Endothelial cell of umbilical vein (primary cell): ENCODE results near the gene SLC15A3. TPM values are rescaled to one million over a fixed set of nuclear protein-coding genes. Genes with fewer than 3 reads are reported as not detected.

Source experiments
- BruUV-seq: library from RNA; stranded (reverse); fragments of 400-500 nt; replicated peaks from 2 replicates; lab custom pipeline; 2021; lab: Mats Ljungman, UMichigan
- CTCF ChIA-PET: fragments of 300-600, 350-600 bp; sonication (Branson Sonifier 250); formaldehyde crosslinking; loops from one replicate; lab custom pipeline; 2021; ENCODE audit warnings: antibody characterized with exemption, inconsistent platforms; lab: Charles Lee
- POLR2A ChIA-PET: fragments of 300-600, 350-600 bp; sonication (Branson Sonifier 250); formaldehyde crosslinking; loops from one replicate; lab custom pipeline; 2021; ENCODE audit warnings: antibody characterized with exemption, inconsistent platforms; lab: Charles Lee
- DNase-seq: peaks from one replicate; pipeline ENCODE4 v3.0.0-alpha.2; 2011; ENCODE audit warnings: low read depth, low spot score
- FAIRE-seq: peaks from 2 replicates; lab custom pipeline; 2011; peaks lifted over from hg19 to GRCh38; lab: Jason Lieb, UNC
- H2AFZ ChIP-seq: 2 replicates; pipeline ENCODE4 v1.6.0; 2012; ENCODE audit warnings: low read depth, low read length, control low read depth, inconsistent platforms
- H3K27ac ChIP-seq: 2 replicates; pipeline ENCODE4 v1.5.1; 2011; ENCODE audit warnings: low read depth, mild to moderate bottlenecking, control low read depth, low read length, moderate library complexity; ENCODE audit not compliant: insufficient read depth
- H3K27me3 ChIP-seq, 2 experiments: 2 replicates each; pipeline versions ENCODE4 v1.6.0 to v1.6.1; 2011; ENCODE audit warnings: low read length in 2 of 2, mixed read lengths in 1 of 2; ENCODE audit not compliant: control insufficient read depth in 2 of 2, insufficient read depth in 2 of 2
- H3K36me3 ChIP-seq, 2 experiments: 2 replicates in 1 of 2; 3 replicates in 1 of 2; pipeline ENCODE4 v1.5.1; 2011; ENCODE audit warnings: low read length in 2 of 2, mild to moderate bottlenecking in 1 of 2, moderate library complexity in 1 of 2; ENCODE audit not compliant: control insufficient read depth in 2 of 2, insufficient read depth in 2 of 2; ENCODE audit errors: extremely low read depth in 1 of 2
- H3K4me1 ChIP-seq: 3 replicates; pipeline ENCODE4 v1.5.1; 2011; ENCODE audit warnings: mild to moderate bottlenecking, low read length; ENCODE audit not compliant: control insufficient read depth, insufficient read depth; ENCODE audit errors: extremely low read depth
- H3K4me2 ChIP-seq: 2 replicates; pipeline ENCODE4 v1.6.1; 2011; ENCODE audit warnings: low read length, control low read depth, mixed read lengths; ENCODE audit not compliant: insufficient read depth
- H3K4me3 ChIP-seq, 3 experiments: fragments of 200-600 bp in 1 of 3; sonication (generic), shearing (Covaris generic) in 1 of 3; replicated peaks in 1 of 3; 2 replicates each; pipeline ENCODE4 v1.5.1; 2011 to 2016; ENCODE audit warnings: control low read depth in 3 of 3, low read length in 3 of 3, mild to moderate bottlenecking in 2 of 3, inconsistent platforms in 1 of 3, low read depth in 1 of 3, moderate library complexity in 1 of 3; ENCODE audit not compliant: insufficient read depth in 1 of 3
- H3K79me2 ChIP-seq: 2 replicates; pipeline ENCODE4 v1.6.0; 2012; ENCODE audit warnings: low read length, inconsistent platforms; ENCODE audit not compliant: control insufficient read depth, insufficient read depth
- H3K9ac ChIP-seq: replicated peaks from 2 replicates; pipeline ENCODE3; 2011; ENCODE audit warnings: low read length, control low read depth; ENCODE audit not compliant: insufficient read depth; ENCODE audit errors: extremely low read depth
- H3K9me1 ChIP-seq: replicated peaks from 3 replicates; pipeline ENCODE4 v1.6.0; 2011; ENCODE audit warnings: mild to moderate bottlenecking, low read length; ENCODE audit not compliant: control insufficient read depth, insufficient read depth; ENCODE audit errors: extremely low read depth
- H3K9me3 ChIP-seq: replicated peaks from 2 replicates; pipeline ENCODE4 v1.5.1; 2012; ENCODE audit warnings: low read length, inconsistent platforms; ENCODE audit not compliant: control insufficient read depth, insufficient read depth
- H4K20me1 ChIP-seq: replicated peaks from 2 replicates; pipeline ENCODE3; 2011; ENCODE audit warnings: mild to moderate bottlenecking, low read length; ENCODE audit not compliant: control insufficient read depth, insufficient read depth; ENCODE audit errors: extremely low read depth
- CTCF ChIP-seq, 2 donors: IDR thresholded peaks; 1 replicate in 1 of 2; 2 replicates in 1 of 2; pipeline ENCODE4 v1.5.1; 2011; ENCODE audit warnings: low read length in 2 of 2, mild to moderate bottlenecking in 2 of 2, moderate library complexity in 2 of 2, control low read depth in 1 of 2, inconsistent platforms in 1 of 2, low read depth in 1 of 2; ENCODE audit not compliant: insufficient read depth in 1 of 2; ENCODE audit errors: extremely low read depth in 1 of 2
- EZH2 ChIP-seq: IDR thresholded peaks from 2 replicates; pipeline ENCODE4 v1.6.1; 2012; ENCODE audit warnings: borderline replicate concordance, low read depth, mild to moderate bottlenecking, moderate library complexity, low read length, inconsistent platforms; ENCODE audit not compliant: severe bottlenecking
- FOS ChIP-seq: IDR thresholded peaks from 2 replicates; pipeline ENCODE4 v1.6.1; 2011; ENCODE audit warnings: mild to moderate bottlenecking, low read length, moderate library complexity, borderline replicate concordance; ENCODE audit not compliant: insufficient read depth
- GATA2 ChIP-seq: IDR thresholded peaks from 2 replicates; pipeline ENCODE4 v1.7.0; 2011; ENCODE audit warnings: low read depth, mild to moderate bottlenecking, moderate library complexity, mixed read lengths, low read length; ENCODE audit not compliant: insufficient read length, insufficient read depth
- JUN ChIP-seq: IDR thresholded peaks from 2 replicates; pipeline ENCODE4 v1.6.1; 2011; ENCODE audit warnings: borderline replicate concordance, low read depth; ENCODE audit not compliant: insufficient read length, insufficient read depth
- MAX ChIP-seq: IDR thresholded peaks from 2 replicates; pipeline ENCODE4 v1.6.1; 2011; ENCODE audit not compliant: insufficient read depth, insufficient read length
- MYC ChIP-seq: IDR thresholded peaks from one replicate; pipeline ENCODE4 v1.6.1; 2011; ENCODE audit warnings: mild to moderate bottlenecking, low read depth, low read length
- POLR2A ChIP-seq: IDR thresholded peaks from 2 replicates; pipeline ENCODE4 v1.6.1; 2012; ENCODE audit warnings: low read depth, mild to moderate bottlenecking, control low read depth, low read length
- POLR2AphosphoS5 ChIP-seq: IDR thresholded peaks from 2 replicates; pipeline ENCODE4 v1.6.1; 2012; ENCODE audit warnings: low read depth, mild to moderate bottlenecking, control low read depth, low read length, moderate library complexity; ENCODE audit not compliant: insufficient read depth
- dilution Hi-C: fragments of 300-500 bp; cut with MboI; formaldehyde crosslinking; loops from one replicate; pipeline ENCODE4 v1.15.0; 2019; ENCODE audit warnings: low sequenced_read_pairs; ENCODE audit not compliant: extremely low pct_ligation_motif_present
- intact Hi-C: fragments of 100-400 bp; cut with micrococcal nuclease; formaldehyde crosslinking; loops from one replicate; pipeline ENCODE4 v1.10.0; 2022
- polyA plus RNA-seq, 4 experiments: library from polyadenylated mRNA; depleted of rRNA in 3 of 4; stranded (reverse) in 3 of 4; unstranded in 1 of 4; fragments of >200 nt; gene quantifications; 2 replicates each; pipeline versions ENCODE4 v1.2.1 to v1.2.3, GENCODE V29; 2011 to 2012; ENCODE audit warnings: missing spikeins in 1 of 4
- total RNA-seq: library from RNA; stranded (reverse); gene quantifications from 2 replicates; pipeline ENCODE4 v1.2.3, GENCODE V29; 2021

Gene SLC15A3
- total and polyA plus RNA-seq, 2 donors (not counting 3 experiments of a cell fraction or from before 2014, with no cell fraction given): 3.3 to 4.4 TPM

- dilution Hi-C loops: no loop called here
- TF ChIP-seq FOS (no peak), JUN (no peak), POLR2A (no peak), GATA2 (no peak), CTCF (IDR thresholded peaks at IDR 0.05; ENCODE audit: extremely low read depth in 1 of 2, insufficient read depth in 1 of 2, low read depth in 1 of 2, low read length in 2 of 2) (no peak), EZH2 (no peak), MAX (no peak), MYC (no peak), POLR2AphosphoS5 (no peak)
- Histone ChIP-seq H3K4me3 (no peak overlapping the region), H3K9ac (no peak overlapping the region), H3K27me3 (no peaks in the 10 kb centered on the region), H3K36me3 (peaks cover 34 to 51% of the 10 kb centered on the region in 2 experiments), H3K4me2 (no peak overlapping the region), H3K9me1 (no peaks in the 10 kb centered on the region), H2AFZ (no peak overlapping the region), H3K4me1 (peaks cover 15% of the 10 kb centered on the region), H3K79me2 (peaks cover 37% of the 10 kb centered on the region), H3K9me3 (no peaks in the 10 kb centered on the region), H4K20me1 (no peaks in the 10 kb centered on the region), H3K27ac (no peak overlapping the region)
- BruUV-seq: no TSS peak
- DNase-seq: no peak
- intact Hi-C loops: no loop called here
- FAIRE-seq: no peak
- ChIA-PET CTCF (interaction anchor here (0.9 to 13.1 kb wide), 8 partner anchors 10 to 124 kb away, joined by 3 to 300 read pairs (median 14); partner anchors contain the start of gene TMEM132A), POLR2A (no interaction called here)
These were observed 51.1 kb downstream of the SLC15A3 start for GRCh38 chr11:60900673-60901404.
